Activated CD8-positive, alpha-beta memory T cell treated with anti-CD3 and anti-CD28 coated beads, Interleukin-2, amount 50 U/mL, for 4 hours (primary cell): ENCODE results near the gene GNLY.
"Not testable (repeated sequence)": the region's sequence is repeated elsewhere in the genome, so short reads cannot be mapped to it uniquely, and the experiment has no call there.

Experiments
- DNase-seq: peaks from one replicate; pipeline ENCODE4 v3.0.0-alpha.2; 2020

The GNLY gene

GRCh38 chr2:85665264-85665937 lies 28.8 kb upstream of the GNLY start:
- DNase-seq = no peak

- DNase-seq = no peak
Measured at GRCh38 chr2:85666016-85666415, 28.1 kb upstream of the GNLY start.

GRCh38 chr2:85666435-85667316 lies 27.5 kb upstream of the GNLY start:
- DNase-seq = no peak

- DNase-seq = no peak
Measured at GRCh38 chr2:85667561-85668008, 26.6 kb upstream of the GNLY start.

DNA sequence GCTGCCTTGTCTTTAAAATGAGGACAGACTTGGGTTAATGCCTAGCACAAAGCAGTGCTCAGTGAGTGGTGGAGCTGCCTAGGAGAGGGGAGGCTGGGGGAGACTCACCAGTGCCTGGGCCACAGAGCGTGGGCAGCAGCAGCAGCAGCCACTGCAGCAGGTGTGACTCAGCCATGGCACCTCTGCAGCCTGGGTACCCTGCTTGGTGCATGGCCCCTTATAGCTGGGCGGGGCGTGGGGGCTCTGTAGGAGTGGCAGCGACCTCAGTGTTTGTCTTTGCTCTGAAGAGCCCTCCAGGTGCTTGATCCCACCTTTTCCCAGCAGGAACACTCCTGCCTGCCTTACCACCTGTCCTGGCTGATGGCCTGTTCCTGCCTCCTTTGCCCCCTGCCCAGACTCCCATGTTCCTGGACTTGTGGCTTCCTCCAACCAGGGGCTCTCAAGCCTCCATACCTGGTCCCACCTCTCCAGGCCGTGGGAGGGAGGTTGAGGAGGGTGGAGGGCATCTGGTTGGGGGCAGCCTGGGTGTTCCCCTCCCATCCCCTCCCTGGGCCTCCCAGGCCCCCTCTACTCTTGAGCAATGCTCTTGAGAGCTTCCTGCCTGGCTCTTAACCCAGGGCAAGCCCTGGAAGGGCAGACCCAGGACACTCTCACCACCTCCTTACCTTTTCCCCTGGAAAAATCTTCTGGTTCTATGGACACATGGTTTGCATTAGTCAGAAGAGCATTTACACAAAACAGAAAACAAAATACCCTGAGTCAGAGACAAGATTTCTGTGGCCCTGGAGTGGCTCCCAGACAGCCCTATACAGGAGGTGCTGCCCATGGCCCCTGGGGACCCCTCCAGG lies 25.9 kb upstream of the GNLY start, which contains the start of gene SFTPB:
TSS of gene SFTPB (minus strand) at position 191 of the 848 bp plus-strand sequence. CDS start at position 175, 16 bp downstream.
- DNase-seq = no peak

- DNase-seq = no peak
Measured at GRCh38 chr2:85668857-85669142, 25.4 kb upstream of the GNLY start.

DNA sequence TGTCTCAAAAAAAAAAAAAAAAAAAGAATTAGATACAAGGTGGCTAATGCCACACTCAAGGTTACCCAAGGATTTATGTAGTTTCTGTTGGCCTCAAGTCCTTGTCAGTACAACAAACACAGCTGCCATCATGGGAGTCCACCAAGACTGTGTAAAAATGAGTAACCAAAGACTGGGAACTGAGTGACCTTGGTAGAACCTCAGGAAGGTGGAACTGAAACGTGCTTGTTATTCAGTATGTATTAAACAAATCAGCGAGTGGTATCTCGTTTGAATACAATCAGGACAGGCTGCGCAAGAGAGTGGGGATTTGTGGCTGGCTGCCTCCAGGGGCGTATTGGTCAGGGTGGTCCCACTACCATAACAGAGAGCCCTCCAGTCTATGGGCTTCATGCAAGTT lies 24.6 kb upstream of the GNLY start:
- no peak for DNase-seq

DNA sequence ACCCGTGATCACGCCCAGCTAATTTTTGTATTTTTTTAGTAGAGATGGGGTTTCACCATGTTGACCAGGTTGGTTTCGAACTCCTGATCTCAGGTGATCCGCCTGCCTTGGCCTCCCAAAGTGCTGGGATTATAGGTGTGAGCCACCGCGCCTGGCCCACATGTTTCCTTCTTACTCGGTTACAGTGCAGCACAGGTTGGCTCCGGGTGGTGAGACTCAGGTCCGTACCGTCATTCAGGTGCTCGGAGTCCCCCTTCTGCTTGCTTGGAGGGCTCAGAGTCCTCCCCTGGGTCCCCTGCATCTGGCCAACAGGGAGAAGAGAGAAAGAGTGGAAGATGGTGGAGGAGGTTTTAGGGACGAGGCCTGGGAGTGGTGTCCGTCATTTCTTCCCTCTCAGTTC lies 23.7 kb upstream of the GNLY start:
- DNase-seq = not testable (repeated sequence)

DNA sequence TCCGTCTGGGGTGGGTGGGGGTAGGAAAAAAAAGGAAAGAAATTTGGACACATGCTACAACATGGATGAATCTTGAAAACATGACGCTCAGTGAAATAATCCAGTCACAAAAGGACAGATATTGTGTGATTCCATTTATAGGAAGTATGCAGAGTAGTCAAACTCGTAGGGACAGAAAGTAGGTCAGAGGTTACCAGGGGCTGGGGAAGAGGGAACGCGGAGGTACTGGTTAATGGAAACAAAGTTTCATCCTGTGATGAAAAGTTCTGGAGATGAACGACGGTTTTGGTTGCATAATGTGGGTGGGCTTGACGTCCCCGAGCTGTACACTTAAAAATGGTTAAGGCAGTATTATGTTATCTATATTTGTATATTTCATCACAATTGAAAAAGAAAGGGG lies 21.7 kb upstream of the GNLY start:
- no peak for DNase-seq

DNA sequence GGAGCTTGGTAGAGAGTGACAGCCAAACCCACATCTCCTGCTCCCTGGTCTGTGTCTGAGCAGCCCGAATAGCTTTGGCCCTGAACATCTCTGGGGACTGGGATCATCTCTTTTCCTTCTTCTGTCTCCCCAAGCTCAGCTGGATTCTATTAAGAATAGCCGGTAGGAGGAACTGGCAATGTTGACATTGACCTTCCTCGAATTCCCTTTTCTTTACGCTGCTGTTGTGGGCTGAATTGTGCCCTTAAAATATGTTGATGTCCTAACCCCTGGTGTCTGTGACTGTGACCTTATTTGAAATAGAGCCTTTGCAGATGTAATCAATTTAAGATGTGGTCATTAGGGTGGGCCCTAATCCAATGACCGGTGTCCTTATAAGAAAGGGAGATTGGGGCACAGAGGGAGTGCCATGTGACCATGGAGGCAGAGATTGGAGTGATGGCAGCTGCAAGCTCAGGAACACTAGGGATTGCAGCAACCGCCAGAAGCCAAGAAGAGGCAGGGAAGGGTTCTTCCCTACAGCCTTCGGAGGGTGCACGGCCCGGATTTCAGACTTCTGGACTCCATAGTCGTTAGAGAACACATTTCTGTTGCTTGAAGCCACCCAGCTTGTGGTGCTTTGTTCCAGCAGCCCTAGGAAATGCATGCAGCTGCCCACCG lies 20.3 kb upstream of the GNLY start:
- no peak for DNase-seq

DNA sequence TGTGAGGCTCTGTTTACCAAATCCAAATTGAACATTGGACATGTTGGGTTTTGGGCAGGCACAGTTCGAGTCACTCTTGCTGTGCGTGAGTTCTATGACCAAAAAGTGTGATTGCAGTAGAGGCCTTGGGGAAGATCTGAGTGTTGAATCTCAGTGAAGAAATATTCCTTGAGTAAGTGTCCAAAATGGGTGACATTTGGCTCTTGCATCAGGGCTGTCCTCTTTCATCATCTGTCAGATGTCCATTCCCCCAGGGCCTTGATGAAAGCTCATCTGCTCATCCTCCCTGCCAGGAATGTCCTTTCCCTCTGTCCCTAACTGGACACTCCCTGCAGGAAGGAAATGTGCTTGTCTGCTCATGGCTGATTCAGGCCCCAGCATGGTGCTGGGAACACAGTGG lies 19.7 kb upstream of the GNLY start:
- DNase-seq = no peak

- no peak for DNase-seq
Measured at GRCh38 chr2:85675427-85675826, 18.7 kb upstream of the GNLY start.

DNA sequence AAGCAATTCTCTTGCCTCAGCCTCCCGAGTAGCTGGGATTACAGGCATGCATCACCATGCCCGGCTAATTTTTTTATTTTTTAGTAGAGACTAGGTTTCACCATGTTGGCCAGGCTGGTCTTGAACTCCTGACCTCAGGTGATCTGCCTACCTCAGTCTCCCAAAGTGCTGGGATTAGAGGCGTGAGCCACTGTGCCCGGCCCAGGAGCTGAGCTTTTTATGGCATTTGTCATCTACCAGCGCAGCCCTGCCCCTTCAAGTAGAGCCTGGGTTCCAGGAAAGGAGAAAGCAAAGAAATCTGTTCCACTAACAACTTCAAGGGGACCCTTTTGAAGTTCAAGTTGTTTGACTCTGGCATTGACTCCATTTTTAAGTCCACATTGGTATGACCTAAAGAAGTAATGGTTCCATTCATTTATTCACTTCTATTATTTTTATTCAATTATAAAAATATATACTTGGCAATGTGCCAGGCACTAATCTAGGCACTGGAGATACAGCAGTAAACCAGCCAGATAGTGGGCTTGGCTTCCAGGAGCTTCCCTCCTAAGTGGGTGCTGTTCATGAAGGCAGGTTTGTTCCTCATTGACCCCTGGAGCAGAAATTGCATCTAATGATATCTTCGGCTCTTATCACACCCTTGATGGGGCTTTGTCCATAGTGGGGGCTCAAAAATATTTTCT lies 18.2 kb upstream of the GNLY start:
- DNase-seq = no peak

GRCh38 chr2:85678377-85678776 lies 15.8 kb upstream of the GNLY start:
- no peak for DNase-seq

GRCh38 chr2:85678794-85679672 lies 15.1 kb upstream of the GNLY start:
- peak; percentile 76 for DNase-seq

DNA sequence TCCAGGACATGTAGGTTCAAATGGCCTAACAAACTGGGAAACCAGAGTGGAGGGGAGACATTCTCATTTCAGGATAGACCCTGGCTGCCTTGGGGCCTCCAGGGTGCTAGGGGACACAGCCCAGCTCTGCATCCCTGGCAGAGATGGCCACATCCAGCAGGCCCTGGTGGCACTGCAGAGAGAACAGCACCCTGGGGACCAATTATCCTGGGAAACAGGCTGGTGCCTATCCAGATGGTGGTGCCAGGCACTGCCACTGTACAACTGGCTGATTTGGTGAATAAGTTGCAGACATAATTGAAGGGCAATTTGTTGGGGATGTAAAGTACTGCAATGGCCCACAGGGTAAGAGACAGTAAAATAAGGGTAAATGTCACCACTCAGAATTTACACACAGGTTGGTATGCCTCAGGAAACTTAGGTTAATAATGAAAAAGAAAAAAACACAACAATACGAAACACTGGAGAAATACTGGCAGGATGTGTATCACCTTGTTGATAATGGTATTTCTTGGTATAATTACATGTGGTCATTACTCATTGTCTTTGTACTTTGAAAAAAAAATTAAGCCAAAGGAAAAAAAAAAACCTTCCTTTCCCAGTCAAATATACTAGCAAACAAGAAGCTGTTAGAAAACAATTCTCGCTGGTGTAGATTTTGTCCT lies 13.3 kb upstream of the GNLY start:
- DNase-seq = no peak

DNA sequence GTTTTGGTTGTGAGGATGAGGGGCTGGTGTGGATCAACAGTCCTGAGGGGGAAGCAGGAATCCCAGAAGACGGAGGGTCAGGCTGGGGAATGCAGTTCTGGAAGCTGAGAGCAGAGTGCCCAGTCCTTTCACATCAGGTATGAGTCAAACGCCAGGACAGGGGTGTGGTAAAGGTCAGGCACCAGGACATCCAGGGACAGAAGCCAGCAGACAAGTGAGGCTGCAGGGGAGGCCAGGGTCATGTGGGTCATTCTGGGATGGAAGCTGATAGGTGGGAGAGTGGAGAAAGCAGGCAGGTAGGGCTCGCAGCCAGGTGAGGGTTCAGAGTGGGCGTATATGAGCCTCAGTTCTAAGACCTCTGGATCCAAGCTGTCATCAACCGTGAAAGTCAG lies 12.8 kb upstream of the GNLY start:
- no peak for DNase-seq

DNA sequence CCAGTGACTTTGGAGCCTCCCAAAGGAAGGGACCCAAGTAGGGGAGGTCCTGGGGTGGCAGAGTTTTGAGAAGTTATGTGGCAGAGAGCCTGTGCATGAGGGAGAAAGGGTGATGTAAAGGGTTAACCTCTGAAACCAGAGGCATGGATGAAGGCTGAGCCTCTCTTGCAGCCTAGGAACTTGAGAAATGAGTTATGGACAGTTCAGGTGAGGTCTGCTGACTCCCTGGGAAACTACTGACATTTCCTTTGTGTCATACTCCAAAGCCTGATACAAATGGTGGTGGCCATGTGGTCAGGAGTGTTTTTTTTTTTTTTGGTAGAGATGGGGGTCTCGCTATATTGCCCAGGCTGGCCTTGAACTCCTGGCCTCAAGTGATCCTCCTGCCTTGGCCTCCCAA lies 12.4 kb upstream of the GNLY start:
- DNase-seq = no peak

- no peak for DNase-seq
Measured at GRCh38 chr2:85682378-85682777, 11.8 kb upstream of the GNLY start.

DNA sequence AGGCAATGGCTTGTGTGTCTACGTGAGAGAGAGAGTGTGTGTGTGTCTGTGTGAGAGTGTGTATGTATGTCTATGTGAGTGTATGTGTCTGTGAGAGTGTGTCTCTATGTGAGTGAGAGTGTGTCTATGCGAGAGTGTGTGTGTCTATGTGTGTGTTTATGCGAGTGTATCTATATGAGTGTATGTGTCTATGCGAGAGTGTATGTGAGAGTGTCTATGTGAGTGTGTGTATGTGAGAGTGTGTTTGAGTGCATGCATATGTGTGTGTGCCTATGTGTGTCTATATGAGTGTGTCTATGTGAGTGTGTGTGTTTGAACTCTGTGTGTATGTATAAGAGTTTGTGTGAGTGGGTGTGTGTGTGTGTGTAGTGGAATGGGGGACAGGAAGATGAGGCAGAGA lies 9.8 kb upstream of the GNLY start:
- DNase-seq = no peak

DNA sequence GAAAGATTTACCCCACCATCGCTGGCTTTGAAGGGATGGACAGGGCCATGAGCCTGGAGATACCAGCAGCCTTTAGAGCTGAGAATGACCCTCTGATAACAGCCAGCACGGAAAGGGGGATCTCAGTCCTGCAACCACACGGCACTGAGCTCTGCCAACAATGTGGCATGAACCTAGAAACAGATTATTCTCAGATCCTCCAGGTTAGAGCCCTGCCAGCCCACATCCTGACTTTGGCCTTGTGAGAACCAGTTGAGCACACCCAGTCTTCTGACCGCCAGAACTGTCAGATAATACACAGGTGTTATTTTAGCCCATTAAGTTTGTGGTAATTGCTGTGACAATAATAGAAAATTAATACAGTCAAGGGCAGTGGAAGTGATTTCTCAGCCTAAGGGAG lies 9.4 kb upstream of the GNLY start:
- DNase-seq = no peak
